C4-2B (cell line): ENCODE results near the gene ZNF804A.
A peak's percentile ranks its signal among the peaks of the same experiment; 100 is the strongest.

Source experiments
- H3K27ac ChIP-seq: fragments of 450-650 bp; 2 replicates; pipeline ENCODE4 v1.5.1; 2017
- ZFX ChIP-seq: fragments of 450-650 bp; IDR thresholded peaks from 2 replicates; pipeline ENCODE4 v1.6.1; 2017
- TF ChIP-seq, protein P1 (sequence below): fragments of 450-650 bp; conservative IDR thresholded peaks from 2 replicates; pipeline ENCODE4 v1.5.1; 2017; ENCODE audit warnings: mild to moderate bottlenecking

The ZNF804A gene

GRCh38 chr2:184598316-184599053 lies at the start of gene ZNF804A:
ZNF804A (plus strand) TSS chr2:184598529; CDS start chr2:184598960, 431 bp downstream.
- TF ChIP-seq ZFX = no peak
- TF ChIP-seq, protein P1, sequence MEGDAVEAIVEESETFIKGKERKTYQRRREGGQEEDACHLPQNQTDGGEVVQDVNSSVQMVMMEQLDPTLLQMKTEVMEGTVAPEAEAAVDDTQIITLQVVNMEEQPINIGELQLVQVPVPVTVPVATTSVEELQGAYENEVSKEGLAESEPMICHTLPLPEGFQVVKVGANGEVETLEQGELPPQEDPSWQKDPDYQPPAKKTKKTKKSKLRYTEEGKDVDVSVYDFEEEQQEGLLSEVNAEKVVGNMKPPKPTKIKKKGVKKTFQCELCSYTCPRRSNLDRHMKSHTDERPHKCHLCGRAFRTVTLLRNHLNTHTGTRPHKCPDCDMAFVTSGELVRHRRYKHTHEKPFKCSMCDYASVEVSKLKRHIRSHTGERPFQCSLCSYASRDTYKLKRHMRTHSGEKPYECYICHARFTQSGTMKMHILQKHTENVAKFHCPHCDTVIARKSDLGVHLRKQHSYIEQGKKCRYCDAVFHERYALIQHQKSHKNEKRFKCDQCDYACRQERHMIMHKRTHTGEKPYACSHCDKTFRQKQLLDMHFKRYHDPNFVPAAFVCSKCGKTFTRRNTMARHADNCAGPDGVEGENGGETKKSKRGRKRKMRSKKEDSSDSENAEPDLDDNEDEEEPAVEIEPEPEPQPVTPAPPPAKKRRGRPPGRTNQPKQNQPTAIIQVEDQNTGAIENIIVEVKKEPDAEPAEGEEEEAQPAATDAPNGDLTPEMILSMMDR = no peak
- H3K27ac ChIP-seq = no peak within 1 kb of the TSS

GRCh38 chr2:184549153-184549552 lies 49.2 kb upstream of the ZNF804A start:
- H3K27ac ChIP-seq = no peak overlapping the region
- TF ChIP-seq, protein P1 = no peak
- no peak for TF ChIP-seq ZFX

DNA sequence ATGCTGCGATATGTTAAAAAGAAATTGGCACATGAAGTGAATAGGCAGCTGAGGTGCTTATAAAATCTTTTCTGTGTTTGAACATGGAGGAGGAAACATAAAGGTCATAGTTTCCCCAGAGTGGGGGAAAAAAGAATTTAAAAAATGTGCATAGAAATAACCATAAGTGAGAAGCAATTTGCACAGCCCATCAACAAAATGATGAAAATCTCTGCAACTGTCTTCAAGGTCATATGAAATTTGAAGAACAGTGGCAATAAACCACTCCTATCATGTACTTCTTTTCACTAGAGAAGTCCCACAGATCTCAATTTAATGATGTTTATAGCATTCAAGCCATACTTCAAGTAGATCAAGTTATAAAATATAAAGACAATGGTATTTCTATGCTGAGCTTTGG lies 46.7 kb upstream of the ZNF804A start:
- no peak overlapping the region for H3K27ac ChIP-seq
- no peak for TF ChIP-seq ZFX
- TF ChIP-seq, protein P1 = no peak

GRCh38 chr2:184554736-184555135 lies 43.6 kb upstream of the ZNF804A start:
- TF ChIP-seq, protein P1 = no peak
- no peak for TF ChIP-seq ZFX
- H3K27ac ChIP-seq = no peak overlapping the region

DNA sequence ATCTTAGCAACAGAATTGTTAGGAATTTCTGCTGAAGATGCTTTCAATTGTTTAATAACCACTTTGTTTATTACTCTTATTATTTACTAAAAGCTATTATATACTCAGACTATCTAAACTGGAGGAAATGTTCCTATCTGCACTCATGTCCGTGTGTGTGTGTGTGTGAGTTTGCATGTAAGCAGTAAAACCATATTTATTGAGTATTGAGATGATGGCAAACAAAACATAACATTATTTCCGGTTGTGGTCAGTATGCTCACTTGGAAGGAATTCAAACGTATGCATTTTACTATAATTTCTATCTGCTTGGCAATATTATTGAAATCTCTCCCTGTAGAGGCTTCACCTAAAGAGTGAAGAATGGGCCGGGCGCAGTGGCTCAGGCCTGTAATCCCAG lies 43.0 kb upstream of the ZNF804A start:
- TF ChIP-seq, protein P1 = no peak
- H3K27ac ChIP-seq = peak overlapping the region; percentile 35; the same call in 1 of the 2 replicates

DNA sequence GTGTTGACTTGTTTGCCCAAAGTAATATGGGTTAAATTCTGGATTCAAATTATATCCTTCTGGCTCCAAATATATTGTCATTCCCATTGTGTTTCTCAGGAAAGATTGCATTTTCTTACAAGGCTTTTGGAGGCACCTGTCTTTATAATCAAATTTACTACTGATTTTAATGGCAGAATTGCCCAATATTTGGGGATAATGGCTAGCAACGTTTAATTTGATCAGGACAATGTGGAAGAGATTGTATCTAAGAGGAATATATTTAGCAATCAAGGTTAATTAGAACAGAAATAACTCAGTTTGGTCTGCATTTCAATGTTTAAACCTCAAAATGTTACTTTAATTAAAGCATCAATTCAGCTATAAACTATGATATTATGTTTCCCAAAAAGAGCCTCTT lies 41.7 kb upstream of the ZNF804A start:
- TF ChIP-seq, protein P1 = no peak
- no peak for TF ChIP-seq ZFX

GRCh38 chr2:184558713-184559464 lies 39.4 kb upstream of the ZNF804A start:
- TF ChIP-seq, protein P1 = no peak
- no peak for TF ChIP-seq ZFX
- no peak overlapping the region for H3K27ac ChIP-seq

More for the DNA sequence above, 41.7 kb upstream of the ZNF804A start:
- no peak overlapping the region for H3K27ac ChIP-seq
